ENCODE results near the gene CDK6.

Gene CDK6

GRCh38 chr7:92567460-92567859 is 268.9 kb downstream of the CDK6 start:
- no peak for DNase-seq (ENCODE audit: extremely low read depth, low read depth)
- no peak for TF ChIP-seq CTCF (IDR thresholded peaks at IDR 0.05; ENCODE audit: low read depth, low read length)

GRCh38 chr7:92563345-92563744 is 273.0 kb downstream of the CDK6 start:
- no peak for TF ChIP-seq CTCF (IDR thresholded peaks at IDR 0.05; ENCODE audit: low read depth, low read length)
- DNase-seq (ENCODE audit: extremely low read depth, low read depth): no peak

GRCh38 chr7:92560602-92561001 is 275.8 kb downstream of the CDK6 start:
- no peak for DNase-seq (ENCODE audit: extremely low read depth, low read depth)
- TF ChIP-seq CTCF (IDR thresholded peaks at IDR 0.05; ENCODE audit: low read depth, low read length): no peak

GRCh38 chr7:92557808-92558362 is 278.5 kb downstream of the CDK6 start:
- no peak for DNase-seq (ENCODE audit: extremely low read depth, low read depth)
- TF ChIP-seq CTCF (IDR thresholded peaks at IDR 0.05; ENCODE audit: low read depth, low read length): no peak

DNA sequence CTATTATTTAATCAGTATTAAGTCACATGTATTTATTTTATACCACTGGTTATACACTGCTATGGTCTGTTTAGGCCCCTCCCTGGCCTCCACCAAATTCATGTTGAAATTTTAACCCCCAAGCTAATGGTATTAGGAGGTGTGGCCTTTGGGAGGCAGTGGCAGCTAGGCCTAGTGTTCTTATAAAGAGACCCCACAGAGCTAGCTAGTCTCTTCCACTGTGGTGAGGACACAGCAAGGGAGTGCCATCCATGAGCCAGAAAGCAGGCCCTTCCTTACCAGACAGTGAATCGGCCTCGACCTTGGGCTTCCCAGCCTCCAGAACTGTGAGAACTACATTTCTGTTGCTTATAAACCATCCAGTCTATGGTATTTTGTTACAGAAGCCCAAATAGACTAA is 279.1 kb downstream of the CDK6 start:
- no peak for TF ChIP-seq CTCF (IDR thresholded peaks at IDR 0.05; ENCODE audit: low read depth, low read length)
- no peak for DNase-seq (ENCODE audit: extremely low read depth, low read depth)
